Endothelial cell (in vitro differentiated cells): ENCODE measurements around the gene SKAP1. TPM values are rescaled to one million over a fixed set of nuclear protein-coding genes. Genes with fewer than 3 reads are reported as not detected.

Experiments
- DNase-seq: peaks from one replicate; pipeline ENCODE4 v3.0.0; 2021; ENCODE audit warnings: low spot score
- H3K27ac Mint-ChIP-seq: one replicate; pipeline ENCODE4 v1.8.0; 2021; ENCODE audit warnings: mixed read lengths, inconsistent platforms; ENCODE audit not compliant: unreplicated experiment
- H3K27me3 Mint-ChIP-seq: one replicate; pipeline ENCODE4 v1.8.0; 2021; ENCODE audit warnings: mild to moderate bottlenecking, moderate library complexity, mixed read lengths, inconsistent platforms; ENCODE audit not compliant: unreplicated experiment
- H3K36me3 Mint-ChIP-seq: one replicate; pipeline ENCODE4 v1.8.0; 2021; ENCODE audit warnings: mild to moderate bottlenecking, low read depth, mixed read lengths, inconsistent platforms; ENCODE audit not compliant: unreplicated experiment
- H3K4me1 Mint-ChIP-seq: one replicate; pipeline ENCODE4 v1.8.0; 2021; ENCODE audit warnings: mild to moderate bottlenecking, mixed read lengths, inconsistent platforms; ENCODE audit not compliant: unreplicated experiment
- H3K4me3 Mint-ChIP-seq: one replicate; pipeline ENCODE4 v1.8.0; 2021; ENCODE audit warnings: mild to moderate bottlenecking, mixed read lengths, inconsistent platforms; ENCODE audit not compliant: unreplicated experiment
- H3K9me3 Mint-ChIP-seq: one replicate; pipeline ENCODE4 v1.8.0; 2021; ENCODE audit warnings: mixed read lengths, inconsistent platforms; ENCODE audit not compliant: unreplicated experiment
- CTCF ChIP-seq: fragments of 200-600 bp; sonication (generic); IDR thresholded peaks from one replicate; pipeline ENCODE4 v1.5.0; 2021; ENCODE audit warnings: antibody characterized with exemption; ENCODE audit not compliant: unreplicated experiment
- total RNA-seq: library from RNA; stranded (reverse); fragmentation: NEBNext Ultra II Directional; extraction: Animal tissue kit (Norgen Biotek cat#: 25700); gene quantifications from one replicate; pipeline ENCODE4 v1.2.1, GENCODE V29; 2021; ENCODE audit not compliant: unreplicated experiment

The SKAP1 gene
- total RNA-seq, 1 donor from 2014 or later = 2.1 TPM

GRCh38 chr17:48378238-48378637 lies 51.8 kb downstream of the SKAP1 start:
- H3K27me3 Mint-ChIP-seq = no peaks in the 10 kb centered on the region
- H3K27ac Mint-ChIP-seq = no peak overlapping the region
- no peaks in the 10 kb centered on the region for H3K36me3 Mint-ChIP-seq
- H3K4me3 Mint-ChIP-seq = no peak overlapping the region
- H3K9me3 Mint-ChIP-seq = no peaks in the 10 kb centered on the region
- no peak for DNase-seq
- no peaks in the 10 kb centered on the region for H3K4me1 Mint-ChIP-seq
- TF ChIP-seq CTCF = no peak

GRCh38 chr17:48376682-48377325 lies 53.2 kb downstream of the SKAP1 start:
- Mint-ChIP-seq H3K4me1 (no peaks in the 10 kb centered on the region), H3K9me3 (no peaks in the 10 kb centered on the region), H3K27ac (no peak overlapping the region), H3K27me3 (peaks cover 3% of the 10 kb centered on the region), H3K4me3 (no peak overlapping the region), H3K36me3 (no peaks in the 10 kb centered on the region)
- no peak for DNase-seq
- no peak for TF ChIP-seq CTCF

GRCh38 chr17:48375356-48375755 lies 54.7 kb downstream of the SKAP1 start:
- Mint-ChIP-seq H3K9me3 (no peaks in the 10 kb centered on the region), H3K27ac (no peak overlapping the region), H3K27me3 (peaks cover 3% of the 10 kb centered on the region), H3K4me1 (no peaks in the 10 kb centered on the region), H3K4me3 (no peak overlapping the region), H3K36me3 (no peaks in the 10 kb centered on the region)
- no peak for TF ChIP-seq CTCF
- DNase-seq = no peak

GRCh38 chr17:48374650-48375230 lies 55.3 kb downstream of the SKAP1 start:
- Mint-ChIP-seq H3K4me1 (no peaks in the 10 kb centered on the region), H3K9me3 (no peaks in the 10 kb centered on the region), H3K27ac (no peak overlapping the region), H3K36me3 (no peaks in the 10 kb centered on the region), H3K4me3 (no peak overlapping the region), H3K27me3 (peaks cover 3% of the 10 kb centered on the region)
- peak; percentile 63 for TF ChIP-seq CTCF
- DNase-seq = peak; percentile 37

- Mint-ChIP-seq H3K4me1 (no peaks in the 10 kb centered on the region), H3K36me3 (no peaks in the 10 kb centered on the region), H3K4me3 (no peak overlapping the region)
Observed at GRCh38 chr17:48373883-48374282, 56.1 kb downstream of the SKAP1 start.

More at GRCh38 chr17:48373883-48374282, 56.1 kb downstream of the SKAP1 start:
- no peak for DNase-seq
- no peak for TF ChIP-seq CTCF
- peaks cover 4% of the 10 kb centered on the region for H3K27me3 Mint-ChIP-seq
- H3K9me3 Mint-ChIP-seq = no peaks in the 10 kb centered on the region
- H3K27ac Mint-ChIP-seq = no peak overlapping the region
